Measurements from ENCODE around the gene COL4A2. TPM values are rescaled to one million over a fixed set of nuclear protein-coding genes. Genes with fewer than 3 reads are reported as not detected.

The COL4A2 gene
- total RNA-seq, 4 donors from 2014 or later, result 56.6 to 139 (median 89.1) TPM

DNA sequence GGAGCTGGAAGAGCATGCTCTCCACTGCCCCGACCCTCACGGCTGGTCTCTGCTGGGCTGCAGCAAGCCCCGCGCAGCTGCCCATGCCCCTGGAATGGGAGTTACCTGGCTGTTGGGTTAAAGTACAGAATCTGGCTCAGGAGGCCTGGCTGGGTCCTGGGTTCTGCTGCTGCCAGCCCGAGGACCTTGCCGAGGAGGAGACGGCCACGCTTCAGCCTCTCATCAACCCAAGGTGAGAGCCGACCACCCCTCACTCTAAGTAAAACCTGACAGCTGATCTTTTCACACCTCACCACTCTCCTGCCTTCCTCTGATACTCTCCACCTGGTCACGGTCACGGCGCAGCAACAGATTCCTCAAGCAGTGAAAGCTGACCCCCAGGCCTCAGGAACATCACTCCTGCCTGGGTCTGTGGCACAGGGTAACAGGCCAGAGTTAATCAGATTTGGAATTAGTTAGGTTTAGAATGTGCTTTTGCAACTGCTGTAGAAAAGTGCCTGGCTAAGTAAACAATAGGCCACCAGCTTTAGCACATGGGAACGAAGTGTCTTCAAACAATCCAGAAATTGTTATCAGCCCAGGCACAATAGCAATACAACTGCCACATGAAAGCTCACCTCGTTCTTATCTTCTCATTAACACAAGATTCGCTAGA lies 233.9 kb downstream of the COL4A2 start:
- H3K9me3 ChIP-seq, result no peaks in the 10 kb centered on the region
- no peak overlapping the region for H3K4me3 ChIP-seq
- DNase-seq, result peak in 1 of 3 donors; percentile 40
- H3K27me3 ChIP-seq, result no peaks in the 10 kb centered on the region
- TF ChIP-seq, protein P1, sequence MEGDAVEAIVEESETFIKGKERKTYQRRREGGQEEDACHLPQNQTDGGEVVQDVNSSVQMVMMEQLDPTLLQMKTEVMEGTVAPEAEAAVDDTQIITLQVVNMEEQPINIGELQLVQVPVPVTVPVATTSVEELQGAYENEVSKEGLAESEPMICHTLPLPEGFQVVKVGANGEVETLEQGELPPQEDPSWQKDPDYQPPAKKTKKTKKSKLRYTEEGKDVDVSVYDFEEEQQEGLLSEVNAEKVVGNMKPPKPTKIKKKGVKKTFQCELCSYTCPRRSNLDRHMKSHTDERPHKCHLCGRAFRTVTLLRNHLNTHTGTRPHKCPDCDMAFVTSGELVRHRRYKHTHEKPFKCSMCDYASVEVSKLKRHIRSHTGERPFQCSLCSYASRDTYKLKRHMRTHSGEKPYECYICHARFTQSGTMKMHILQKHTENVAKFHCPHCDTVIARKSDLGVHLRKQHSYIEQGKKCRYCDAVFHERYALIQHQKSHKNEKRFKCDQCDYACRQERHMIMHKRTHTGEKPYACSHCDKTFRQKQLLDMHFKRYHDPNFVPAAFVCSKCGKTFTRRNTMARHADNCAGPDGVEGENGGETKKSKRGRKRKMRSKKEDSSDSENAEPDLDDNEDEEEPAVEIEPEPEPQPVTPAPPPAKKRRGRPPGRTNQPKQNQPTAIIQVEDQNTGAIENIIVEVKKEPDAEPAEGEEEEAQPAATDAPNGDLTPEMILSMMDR (IDR thresholded peaks at IDR 0.05), result no peak
- TF ChIP-seq POLR2A (IDR thresholded peaks at IDR 0.05), result no peak
- peak overlapping the region in 2 of 4 donors; percentile 46 to 51 for H3K27ac ChIP-seq
- peaks cover 0 to 47% (median 0%) of the 10 kb centered on the region in 4 donors for H3K4me1 ChIP-seq
- H3K36me3 ChIP-seq, result no peaks in the 10 kb centered on the region

GRCh38 chr13:110541526-110541920 lies 234.4 kb downstream of the COL4A2 start:
- H3K4me3 ChIP-seq, result no peak overlapping the region
- no peaks in the 10 kb centered on the region for H3K9me3 ChIP-seq
- H3K36me3 ChIP-seq, result no peaks in the 10 kb centered on the region
- DNase-seq, result peak in 1 of 3 donors; percentile 32
- peak overlapping the region in 2 of 4 donors; percentile 46 to 51 for H3K27ac ChIP-seq
- H3K27me3 ChIP-seq, result no peaks in the 10 kb centered on the region
- TF ChIP-seq POLR2A (IDR thresholded peaks at IDR 0.05), result no peak
- TF ChIP-seq, protein P1 (IDR thresholded peaks at IDR 0.05), result no peak
- H3K4me1 ChIP-seq, result peaks cover 0 to 52% (median 0%) of the 10 kb centered on the region in 4 donors

DNA sequence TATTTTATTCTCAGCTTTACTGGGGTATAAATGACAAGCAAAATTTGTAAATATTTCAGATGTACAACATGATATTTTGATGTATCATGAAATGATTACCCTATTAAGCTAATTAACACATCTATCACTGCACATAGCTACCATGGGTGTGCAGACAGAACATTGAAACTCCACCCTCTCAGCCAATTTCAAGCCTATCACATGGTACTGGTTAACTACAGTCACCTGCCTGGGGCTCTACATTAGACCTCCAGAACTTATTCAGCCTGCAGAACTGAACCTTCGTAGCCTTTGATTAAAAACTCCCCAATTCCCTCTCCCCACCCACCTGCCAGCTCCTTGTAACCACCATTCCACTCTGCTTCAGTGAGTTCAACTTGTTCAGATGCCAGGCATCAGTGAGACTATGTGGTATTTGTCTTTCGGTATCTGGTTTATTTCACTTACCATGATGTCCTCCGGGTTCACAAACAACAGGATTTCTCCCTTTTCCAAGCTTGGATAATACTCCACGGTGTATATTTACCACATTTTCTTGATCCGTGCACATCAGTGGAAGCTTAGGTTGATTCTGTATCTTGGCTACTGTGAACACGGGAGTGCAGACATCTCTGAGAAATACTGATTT lies 235.2 kb downstream of the COL4A2 start:
- TF ChIP-seq, protein P1 (IDR thresholded peaks at IDR 0.05), result no peak
- TF ChIP-seq POLR2A (IDR thresholded peaks at IDR 0.05), result no peak
- Histone ChIP-seq H3K4me3 (no peak overlapping the region), H3K4me1 (peaks cover 0 to 58% (median 0%) of the 10 kb centered on the region in 4 donors), H3K27ac (peak overlapping the region in 1 of 4 donors; percentile 51), H3K36me3 (no peaks in the 10 kb centered on the region), H3K9me3 (no peaks in the 10 kb centered on the region), H3K27me3 (no peaks in the 10 kb centered on the region)
- DNase-seq, result no peak

DNA sequence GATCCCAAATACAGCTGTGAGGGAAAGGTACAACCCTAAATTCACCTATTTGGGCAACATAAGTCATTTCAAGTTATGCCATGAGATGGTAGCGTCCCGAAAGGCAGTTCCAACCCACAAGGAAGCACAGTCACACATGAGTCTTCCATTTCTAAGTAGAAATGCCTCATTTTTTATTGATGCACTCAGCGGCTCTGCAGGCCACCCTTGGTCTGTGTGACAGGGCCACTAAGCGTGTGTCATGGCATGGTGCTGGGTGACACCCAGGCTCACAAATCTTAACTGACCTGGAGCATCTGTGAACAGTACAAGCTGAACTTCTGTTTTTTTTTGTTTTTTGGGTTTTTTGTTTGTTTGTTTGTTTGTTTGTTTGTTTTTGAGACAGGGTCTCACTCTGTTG lies 239.3 kb downstream of the COL4A2 start:
- no peaks in the 10 kb centered on the region for H3K27me3 ChIP-seq
- no peaks in the 10 kb centered on the region for H3K9me3 ChIP-seq
- H3K36me3 ChIP-seq, result no peaks in the 10 kb centered on the region
- no peak overlapping the region for H3K4me3 ChIP-seq
- TF ChIP-seq, protein P1 (IDR thresholded peaks at IDR 0.05), result no peak
- TF ChIP-seq POLR2A (IDR thresholded peaks at IDR 0.05), result no peak
- DNase-seq, result peak in 1 of 3 donors; percentile 45
- peaks cover 0 to 54% (median 0%) of the 10 kb centered on the region in 4 donors for H3K4me1 ChIP-seq
- H3K27ac ChIP-seq, result peak overlapping the region in 2 of 4 donors; percentile 60 to 88

DNA sequence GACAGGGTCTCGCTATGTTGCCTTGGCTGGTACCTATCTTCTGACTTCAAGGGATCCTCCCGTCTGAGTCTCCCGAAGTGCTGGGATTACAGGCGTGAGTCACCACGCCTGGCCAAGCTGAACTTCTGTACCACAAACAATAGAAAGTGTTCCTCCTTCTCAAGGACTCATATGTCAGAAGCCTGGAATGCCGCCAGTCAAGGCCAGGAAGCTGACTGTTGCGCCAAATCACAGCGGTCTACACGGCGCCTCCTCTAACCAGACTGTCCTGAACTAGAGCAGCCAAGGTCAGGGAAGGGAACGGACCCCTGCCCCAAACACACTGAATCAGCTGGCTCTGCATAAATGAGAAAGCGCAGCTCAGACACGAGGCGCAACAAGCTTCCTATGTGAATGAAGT lies 239.8 kb downstream of the COL4A2 start:
- peaks cover 0 to 54% (median 0%) of the 10 kb centered on the region in 4 donors for H3K4me1 ChIP-seq
- peak; percentile 39 to 94 (median 86) for DNase-seq
- H3K27ac ChIP-seq, result peak overlapping the region in 2 of 4 donors; percentile 60 to 88
- TF ChIP-seq, protein P1 (IDR thresholded peaks at IDR 0.05), result no peak
- peak in 1 of 2 donors; percentile 22 for TF ChIP-seq POLR2A (IDR thresholded peaks at IDR 0.05)
- peak overlapping the region in 1 of 4 donors; percentile 22 for H3K4me3 ChIP-seq
- H3K27me3 ChIP-seq, result no peaks in the 10 kb centered on the region
- no peaks in the 10 kb centered on the region for H3K9me3 ChIP-seq
- H3K36me3 ChIP-seq, result no peaks in the 10 kb centered on the region
